Stimulated activated CD4-positive, alpha-beta T cell treated with anti-CD3 and anti-CD28 coated beads, Interleukin-4, amount 100 ng/mL, for 4 hours (primary cell): ENCODE results near the gene LMBR1.
"Not testable (repeated sequence)": the region's sequence is repeated elsewhere in the genome, so short reads cannot be mapped to it uniquely, and the experiment has no call there.

ENCODE experiments used
- DNase-seq, 2 experiments: peaks; one replicate each; pipeline ENCODE4 v3.0.0-alpha.2; 2020

Gene LMBR1

DNA sequence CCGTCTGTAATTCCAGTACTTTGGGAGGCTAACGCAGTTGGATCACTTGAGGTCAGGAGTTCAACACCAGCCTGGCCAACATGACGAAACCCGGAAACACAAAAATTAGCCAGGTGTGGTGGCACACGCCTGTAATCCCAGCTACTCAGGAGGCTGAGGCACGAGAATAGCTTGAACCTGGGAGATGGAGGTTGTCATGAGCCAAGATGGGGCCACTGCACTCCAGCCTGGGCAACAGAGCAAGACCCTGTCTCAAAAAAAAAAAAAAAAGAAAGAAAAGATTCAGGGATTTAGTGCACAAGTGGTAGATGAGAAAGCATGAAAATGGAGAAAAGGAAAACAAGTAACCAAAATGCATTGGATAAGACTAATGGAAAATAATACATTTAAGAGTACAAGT lies 49.4 kb downstream of the LMBR1 start:
- not testable (repeated sequence) for DNase-seq

DNA sequence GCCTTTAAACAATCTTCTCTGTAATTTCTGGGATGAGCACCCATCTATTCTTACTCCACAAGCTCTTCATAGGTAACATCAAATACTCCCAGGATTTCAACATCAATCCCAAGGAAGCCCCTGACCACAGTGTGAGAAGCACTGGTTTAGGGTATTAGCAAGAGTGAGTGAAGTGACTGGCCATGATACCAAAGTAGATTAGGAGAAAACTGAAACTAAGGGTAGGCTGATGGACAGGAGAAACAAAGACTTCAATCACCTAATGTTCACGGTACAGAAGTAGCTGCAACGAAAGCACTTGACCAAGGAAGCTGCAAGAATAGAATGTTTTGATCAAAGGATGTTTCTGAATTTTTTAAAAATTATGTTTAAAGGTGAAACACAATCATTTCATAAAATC lies 49.8 kb downstream of the LMBR1 start:
- no peak for DNase-seq

DNA sequence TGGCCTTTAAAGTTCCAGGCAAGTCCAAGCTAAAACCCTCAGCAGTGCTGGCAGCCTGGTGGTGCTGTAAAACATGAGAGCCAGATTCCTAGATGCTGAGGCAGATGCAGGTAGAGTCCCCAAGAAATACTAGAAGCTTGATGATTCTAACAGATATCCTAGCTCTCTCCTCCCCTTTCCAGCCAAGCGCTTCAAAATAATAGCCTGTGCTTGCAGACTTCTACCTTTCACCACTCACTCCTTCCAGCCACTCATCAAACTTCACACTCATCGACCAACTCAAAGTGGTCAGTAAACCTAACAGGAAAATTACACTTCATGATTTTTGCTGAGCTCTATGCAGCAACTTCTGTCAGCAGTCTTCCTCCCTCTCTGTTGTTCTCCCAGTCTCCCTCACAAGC lies 50.2 kb downstream of the LMBR1 start:
- no peak for DNase-seq

DNA sequence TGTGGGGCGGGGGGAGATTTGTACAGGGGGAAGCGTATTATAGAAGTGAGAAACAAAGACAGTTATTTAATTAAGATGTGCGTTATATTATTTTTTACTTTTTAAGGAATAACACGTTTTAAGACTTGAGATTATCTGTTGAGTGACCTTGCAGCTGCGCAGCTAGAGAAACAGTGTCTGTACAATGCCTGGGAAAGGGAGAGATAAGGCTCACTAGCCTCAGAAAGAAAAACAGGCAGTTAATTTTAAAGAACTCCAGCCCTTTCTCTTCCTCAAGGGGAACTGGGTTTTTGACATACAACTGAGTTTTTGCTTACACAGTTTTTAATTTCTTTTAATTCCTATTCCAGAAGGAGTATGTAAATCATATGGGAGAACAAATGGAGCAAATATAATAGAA lies 50.7 kb downstream of the LMBR1 start:
- DNase-seq: no peak

DNA sequence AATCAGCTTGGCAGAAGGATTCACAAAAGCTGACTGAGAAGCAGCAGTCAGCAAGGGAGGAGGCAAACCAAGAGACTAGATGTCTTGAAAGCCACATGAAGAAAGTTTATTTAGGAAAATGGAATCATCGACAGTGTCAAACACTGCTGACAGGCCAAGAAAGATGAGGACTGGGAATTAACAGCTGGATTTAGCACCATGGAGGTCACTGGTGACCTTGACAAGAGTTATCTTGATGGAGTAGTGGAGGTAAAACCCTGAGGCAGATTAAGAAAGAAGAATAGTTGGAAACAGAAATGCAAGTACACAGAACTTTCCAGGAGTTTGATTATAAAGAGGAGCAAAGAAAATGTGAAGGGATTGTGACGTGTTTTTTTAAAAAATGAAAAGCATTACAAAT lies 51.5 kb downstream of the LMBR1 start:
- DNase-seq: no peak

DNA sequence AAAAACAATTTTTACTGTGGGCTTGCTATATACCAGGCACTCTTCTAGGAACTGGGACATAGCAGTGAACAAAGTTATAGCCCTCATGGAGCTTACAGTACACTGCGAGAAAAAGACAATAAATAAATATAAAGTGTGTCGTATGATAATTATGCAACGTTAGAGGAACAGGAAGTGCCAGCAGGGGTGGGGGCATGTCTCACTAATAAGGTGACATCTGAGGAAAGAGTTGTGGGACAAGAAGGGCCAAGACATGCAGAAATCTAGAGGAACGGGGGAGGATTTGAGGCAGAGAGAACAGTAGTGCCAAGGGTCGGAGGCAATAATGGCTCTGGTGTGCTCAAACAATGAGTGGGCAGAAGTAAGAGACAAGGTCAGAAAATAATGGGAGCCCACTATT lies 52.8 kb downstream of the LMBR1 start:
- DNase-seq: no peak

DNA sequence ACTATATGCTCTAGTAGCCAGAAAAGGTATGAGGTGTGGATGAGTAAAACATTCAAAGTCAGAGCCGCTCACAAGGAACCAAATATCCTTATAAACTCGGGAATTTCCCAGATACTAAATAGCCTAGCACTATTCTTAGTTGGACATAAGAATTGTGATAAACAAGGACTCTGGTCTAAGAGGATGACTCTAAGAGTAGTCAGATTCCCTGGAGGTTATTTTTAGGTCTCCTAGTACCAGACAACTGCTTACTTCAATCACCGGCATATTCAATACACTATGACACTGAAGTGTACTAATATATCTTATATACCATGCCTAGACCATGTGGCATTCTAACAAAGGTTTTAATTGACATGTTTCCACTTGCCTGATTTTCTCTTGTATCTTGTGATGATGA lies 56.5 kb downstream of the LMBR1 start:
- no peak for DNase-seq

DNA sequence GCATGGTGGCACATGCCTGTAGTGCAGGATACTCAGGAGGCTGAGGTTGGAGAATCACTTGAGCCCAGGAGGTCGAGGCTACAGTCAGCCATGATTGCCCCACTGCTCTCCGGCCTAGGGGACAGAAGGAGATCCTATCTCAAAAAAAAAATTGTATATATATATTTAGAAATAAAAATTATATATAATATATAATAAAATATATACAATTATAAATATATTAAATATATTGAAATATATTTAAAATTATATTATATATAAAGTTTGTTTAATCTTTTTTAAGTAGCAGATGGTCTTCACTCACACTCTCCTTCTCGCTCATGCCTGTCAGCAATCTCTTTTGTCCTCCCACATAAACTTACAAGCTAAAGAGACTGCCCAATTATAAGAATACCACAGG lies 58.5 kb downstream of the LMBR1 start:
- no peak for DNase-seq

DNA sequence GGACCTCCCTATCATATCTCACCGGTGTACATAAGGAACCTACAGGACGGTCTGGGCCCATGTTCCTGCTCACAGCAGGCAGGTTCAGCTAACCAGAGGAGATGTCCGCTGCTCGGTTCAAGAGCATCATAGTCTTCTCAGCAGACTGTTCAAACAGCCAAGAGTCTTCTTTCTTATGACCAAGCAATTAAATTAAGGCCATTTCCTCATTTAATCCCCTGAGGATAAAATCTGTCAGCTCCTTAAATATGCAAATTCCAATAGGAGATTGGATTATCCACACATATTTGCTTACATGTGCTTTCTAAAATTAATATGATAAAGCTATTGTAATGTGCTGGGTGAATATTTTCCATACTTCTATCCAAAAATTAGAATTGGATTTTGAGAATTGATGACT lies 59.7 kb downstream of the LMBR1 start:
- no peak for DNase-seq

DNA sequence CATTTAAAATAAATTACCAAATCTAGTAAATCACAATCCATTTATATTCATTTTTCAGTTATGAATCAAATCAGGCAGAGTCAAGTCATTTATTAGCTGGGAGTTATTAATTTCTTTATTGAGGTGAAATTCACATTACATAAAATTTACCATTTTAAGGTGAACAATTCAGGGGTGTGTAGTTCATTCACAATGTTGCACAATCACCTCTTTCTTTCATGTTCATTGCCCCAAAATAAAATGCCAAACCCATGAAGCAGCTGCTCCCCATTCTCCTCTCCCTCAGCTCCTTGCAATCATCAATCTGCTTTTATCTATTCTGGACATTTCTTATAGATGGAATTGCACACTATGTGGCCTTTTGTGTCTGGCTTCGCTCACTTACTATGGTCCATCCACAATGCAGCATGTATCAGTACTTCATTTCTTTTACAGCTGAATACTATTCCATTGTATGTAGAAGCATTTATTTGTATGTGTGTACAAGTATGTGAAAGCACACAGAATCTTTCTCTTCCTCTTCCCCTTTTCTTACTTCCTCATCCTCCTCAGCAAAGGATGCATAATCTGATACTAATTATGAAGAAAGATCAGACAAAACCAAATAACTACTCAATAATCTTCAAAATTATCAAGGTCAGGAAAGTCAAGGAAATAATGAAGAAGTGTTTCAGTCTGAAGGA lies 60.6 kb downstream of the LMBR1 start:
- no peak for DNase-seq

DNA sequence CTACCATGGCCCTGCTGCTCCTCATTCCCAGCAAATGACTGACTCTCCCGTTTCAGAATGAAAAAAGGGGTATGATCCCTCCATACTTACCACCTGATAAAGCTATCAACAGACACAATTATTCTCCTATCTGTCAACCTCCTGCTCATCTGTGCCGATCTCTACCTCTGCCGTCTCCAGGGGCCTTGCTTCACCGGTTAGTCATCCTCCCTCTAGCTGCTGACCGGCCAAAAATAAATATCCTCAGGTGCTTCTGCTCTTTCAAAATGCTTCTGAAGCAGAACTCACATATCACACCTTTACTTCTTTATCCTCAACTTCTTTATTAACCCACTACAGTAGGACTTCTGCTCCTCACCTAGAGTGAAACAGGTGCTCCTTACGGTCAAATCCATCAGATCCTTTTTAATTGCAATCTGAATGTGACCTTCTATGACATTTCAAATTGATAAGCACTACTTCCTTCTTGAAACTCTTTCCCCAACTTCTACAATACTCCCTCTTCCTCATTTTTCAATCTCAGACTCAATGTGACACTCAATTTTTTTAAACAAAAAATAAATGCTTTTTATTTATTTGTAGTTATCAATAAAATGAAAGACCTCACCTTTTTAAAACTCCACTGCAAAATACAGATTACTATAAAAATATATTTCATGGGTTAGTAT lies 63.2 kb downstream of the LMBR1 start:
- no peak for DNase-seq

DNA sequence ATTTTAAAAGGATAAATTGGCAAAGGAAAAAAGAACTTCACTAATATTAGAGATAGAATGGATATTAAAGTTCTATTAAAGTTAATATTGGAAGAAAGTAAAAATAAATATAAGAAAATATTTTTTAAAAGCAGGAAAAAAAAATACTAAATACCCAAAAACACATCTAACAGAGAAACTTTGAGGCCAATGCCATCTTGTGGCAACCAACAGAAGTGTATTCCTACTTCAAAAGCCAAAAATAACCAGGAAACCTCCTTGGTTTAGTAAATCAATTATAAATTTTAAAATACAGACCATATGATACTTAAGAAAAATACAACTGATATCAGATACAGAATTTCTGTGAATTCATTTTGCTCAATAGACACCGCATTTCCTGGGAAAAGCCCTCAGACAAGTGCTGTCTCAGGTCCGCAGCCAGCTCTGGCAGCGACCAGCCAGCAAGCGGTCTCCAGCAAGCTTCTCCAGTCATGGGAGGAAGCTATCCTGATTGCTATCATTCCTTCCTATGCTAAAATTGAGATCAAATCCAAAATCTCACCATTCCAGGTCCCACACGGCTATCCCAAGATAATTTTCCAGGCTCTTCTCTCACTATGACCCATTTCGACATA lies 65.3 kb downstream of the LMBR1 start:
- no peak for DNase-seq

DNA sequence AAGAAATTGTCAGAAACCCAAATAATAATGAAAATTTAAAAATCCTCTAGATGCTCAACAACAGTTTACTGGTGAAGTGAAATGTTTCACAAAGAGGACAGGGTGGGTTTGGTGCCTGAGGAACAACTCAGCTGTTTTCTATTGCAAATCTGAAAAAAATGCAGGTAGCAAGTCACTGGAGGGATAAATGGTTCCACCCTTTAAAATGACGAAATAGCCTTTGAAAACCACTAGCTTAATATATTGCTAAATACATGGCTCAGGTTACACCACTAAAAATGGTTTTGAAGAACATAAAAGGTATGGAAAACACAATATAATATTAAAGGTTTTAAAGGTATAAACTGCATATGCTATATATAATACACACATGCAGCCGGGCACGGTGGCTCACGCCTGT lies 69.5 kb downstream of the LMBR1 start:
- no peak for DNase-seq

DNA sequence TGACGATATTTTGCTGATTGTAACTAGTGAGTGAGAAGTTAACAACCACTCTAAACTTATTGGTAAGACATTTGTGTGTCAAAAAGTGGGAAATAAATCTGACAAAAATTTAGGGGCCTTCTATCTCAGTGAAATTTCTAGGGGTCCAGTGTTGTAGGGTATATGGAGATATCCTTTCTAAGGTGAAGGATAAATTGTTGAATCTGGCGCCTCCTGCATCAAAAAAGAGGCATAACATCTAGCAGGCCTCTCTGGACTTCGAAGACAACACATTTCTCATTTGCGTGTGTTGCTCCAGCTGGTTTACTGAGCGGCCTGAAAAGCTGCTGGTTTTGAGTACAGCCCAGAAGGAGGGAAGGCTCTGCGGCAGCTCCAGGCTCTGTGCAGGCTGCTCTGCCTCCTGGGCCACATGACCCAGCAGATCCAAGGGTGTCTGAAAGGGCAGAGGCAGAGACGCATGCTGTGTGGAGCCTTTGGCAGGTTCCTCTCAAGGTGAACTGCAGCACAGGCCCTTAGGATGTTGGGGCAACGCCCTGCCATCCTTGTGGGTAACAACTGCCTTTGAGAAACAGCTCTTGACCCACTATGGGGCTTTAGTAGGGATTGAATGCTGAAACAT lies 72.4 kb downstream of the LMBR1 start:
- DNase-seq: no peak

DNA sequence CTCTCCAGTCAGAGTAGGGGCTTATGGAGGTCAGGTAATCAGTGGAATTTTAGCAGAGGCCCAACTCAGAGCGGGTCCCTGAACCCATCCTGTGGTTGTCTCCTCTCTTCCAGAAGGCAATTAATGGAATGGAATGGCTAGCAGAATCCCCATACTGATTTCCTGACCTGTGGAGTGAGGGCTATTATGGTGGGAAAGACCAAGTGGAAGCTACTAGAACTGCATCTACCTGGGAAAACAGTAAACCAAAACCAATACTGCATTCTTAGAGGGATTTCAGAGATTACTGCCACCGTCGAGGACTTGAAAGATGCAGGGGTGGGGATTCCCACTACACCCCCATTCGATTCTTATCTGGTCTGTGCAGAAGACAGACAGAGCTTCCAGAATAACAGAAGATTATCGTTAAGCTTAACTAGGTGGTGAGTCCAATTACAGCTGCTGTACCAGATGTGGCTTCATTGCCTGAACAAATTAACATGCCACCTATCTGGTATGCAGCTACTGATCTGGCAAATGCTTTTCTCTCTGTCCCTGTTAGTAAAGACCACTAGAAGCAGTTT lies 73.2 kb downstream of the LMBR1 start:
- no peak for DNase-seq

DNA sequence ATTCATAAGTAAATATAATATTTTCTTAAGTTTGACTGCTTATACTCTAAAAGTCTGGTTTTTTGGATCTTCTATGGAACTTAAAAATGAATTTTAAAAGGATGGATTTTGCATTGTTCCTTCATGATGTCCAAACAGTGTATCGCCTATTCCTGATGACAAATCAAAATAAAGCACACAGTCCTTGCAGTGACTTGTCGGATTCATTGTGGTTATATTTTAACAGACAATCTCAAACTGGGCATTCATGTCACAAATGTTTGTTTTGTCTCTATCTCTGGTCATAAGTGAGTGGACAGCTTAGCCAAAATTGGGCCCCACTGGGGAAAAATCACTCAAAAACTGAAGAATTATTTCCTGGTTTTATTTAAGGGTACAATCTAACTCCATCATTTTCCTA lies 74.8 kb downstream of the LMBR1 start:
- no peak for DNase-seq

DNA sequence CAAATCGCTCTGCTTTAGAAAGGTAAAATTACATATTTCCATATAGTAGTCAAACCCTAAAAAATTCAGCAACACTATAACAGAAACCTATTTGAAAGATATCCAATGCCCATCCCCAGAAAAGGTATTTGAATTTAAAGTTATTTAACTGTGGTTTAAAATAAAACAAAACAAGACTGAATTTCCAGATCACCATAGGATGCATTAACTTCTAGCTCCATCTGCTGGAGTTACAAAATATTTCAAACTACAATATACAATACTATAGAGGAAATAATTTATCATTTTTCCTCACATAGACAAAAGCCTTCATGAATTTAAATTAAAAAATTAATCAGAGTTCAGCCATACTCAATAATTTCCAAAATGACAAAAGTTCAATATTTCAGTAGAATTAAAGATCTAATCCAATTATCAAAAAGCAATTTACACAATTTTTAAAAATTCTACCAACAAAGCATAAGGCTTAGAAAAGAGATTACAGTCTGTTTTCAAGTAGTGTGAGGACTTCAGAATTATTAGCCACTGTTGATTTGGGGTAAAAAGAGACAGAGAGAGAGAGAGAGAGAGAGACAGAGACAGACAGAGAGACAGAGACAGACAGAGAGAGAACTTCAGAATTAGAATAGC lies 75.9 kb downstream of the LMBR1 start:
- no peak for DNase-seq

DNA sequence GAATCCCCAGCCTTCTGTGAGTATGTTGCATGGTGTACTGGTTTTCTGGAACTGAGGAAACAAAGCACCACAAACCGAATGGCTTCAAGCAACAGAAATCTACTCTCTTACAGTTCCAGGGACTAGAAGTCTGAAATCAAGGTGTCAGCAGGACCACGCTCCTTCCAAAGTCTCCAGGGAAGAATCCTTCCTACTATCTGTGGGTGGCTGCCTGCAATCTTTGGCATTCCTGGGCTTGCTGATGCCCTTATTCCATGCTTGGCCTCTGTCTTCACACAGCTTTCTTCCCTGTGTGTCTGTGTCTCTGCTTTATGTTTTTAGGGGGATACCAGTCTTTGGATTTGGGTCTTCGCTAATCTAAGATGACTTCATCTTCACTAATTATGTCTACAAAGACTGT lies 81.3 kb downstream of the LMBR1 start:
- no peak for DNase-seq

DNA sequence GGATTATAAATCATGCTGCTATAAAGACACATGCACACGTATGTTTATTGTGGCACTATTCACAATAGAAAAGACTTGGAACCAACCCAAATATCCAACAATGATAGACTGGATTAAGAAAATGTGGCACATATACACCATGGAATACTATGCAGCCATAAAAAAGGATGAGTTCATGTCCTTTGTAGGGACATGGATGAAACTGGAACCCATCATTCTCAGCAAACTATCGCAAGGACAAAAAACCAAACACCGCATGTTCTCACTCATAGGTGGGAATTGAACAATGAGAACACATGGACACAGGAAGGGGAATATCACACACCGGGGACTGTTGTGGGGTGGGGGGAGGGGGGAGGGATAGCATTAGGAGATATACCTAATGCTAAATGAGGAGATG lies 89.3 kb downstream of the LMBR1 start:
- not testable (repeated sequence) for DNase-seq

DNA sequence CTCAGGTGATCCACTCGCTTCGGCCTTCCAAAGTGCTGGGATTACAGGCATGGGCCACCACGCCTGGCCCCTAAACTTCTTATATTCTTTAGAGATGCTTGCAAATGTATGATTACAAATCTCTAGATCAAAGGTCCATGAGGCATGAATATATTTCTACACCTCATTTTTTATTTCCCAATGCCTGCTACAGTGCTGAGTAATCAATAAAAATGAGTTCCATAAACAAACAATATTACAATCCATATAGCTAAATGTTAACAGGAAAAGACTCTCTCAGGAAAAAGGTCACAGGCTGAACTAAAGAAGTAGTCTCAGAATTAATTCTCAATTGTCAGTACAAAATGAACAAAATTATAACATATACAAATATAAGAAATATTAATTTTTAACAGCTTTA lies 90.8 kb downstream of the LMBR1 start:
- DNase-seq: no peak

DNA sequence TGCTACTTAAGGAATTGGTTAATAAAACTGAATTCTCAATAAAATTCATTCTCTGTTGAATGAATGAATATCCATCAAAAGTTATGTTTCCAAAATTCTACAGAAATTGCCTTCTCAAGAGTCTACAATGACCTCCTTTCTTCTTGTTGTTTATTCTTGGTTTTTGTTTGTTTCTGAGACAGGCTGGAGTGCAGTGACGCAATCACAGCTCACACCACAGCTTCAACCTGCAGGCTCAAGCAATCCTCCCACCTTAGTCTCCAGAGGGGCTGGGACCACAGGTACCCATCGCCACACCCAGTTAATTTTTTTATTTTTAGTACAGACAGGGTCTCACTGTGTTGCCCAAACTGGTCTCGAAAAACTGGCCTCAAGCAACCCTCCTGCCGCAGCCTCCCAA lies 97.6 kb downstream of the LMBR1 start:
- DNase-seq: no peak

DNA sequence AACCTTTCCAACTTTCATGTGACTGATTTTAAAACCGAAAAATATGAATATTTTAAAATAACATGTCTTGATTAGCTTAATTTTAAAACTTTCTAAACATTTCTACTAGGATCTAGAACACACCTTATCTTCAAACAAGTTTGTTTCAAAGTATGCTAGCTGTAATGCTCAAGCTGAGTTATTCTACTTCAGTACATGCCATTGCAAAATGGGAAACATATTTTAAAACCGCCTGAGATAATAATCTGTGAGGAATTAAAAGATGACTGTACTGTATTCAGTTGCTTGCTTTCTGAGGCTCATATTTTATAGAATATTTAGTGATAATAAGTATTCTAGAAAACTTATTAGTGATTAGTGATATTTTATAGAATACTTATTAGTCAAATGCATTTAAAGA lies 99.6 kb downstream of the LMBR1 start:
- DNase-seq: no peak

DNA sequence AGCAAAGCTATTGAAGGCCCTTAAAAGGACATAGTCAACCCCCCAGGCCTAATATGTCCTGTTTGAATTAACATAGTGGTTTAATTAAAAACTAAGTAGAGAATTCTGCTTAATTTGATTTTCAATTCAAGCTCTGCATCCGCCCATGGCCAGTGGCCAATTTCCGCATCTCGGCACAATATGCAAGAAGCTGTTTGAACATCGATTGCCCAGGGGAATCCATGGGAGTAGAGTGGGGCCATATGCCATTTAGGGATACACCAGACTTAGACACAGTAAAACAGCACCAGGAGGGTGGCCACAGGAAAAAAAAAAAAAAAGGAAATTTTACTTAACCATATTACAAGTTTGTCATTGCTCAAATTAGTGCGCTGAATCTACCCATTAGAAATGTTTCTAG lies 100.4 kb downstream of the LMBR1 start:
- no peak for DNase-seq
